ENCODE measurements around the gene ANOS1.

GRCh38 chrX:8591501-8591900, 140.4 kb downstream of the ANOS1 start:
- TF ChIP-seq SIN3A (IDR thresholded peaks at IDR 0.05; ENCODE audit: borderline replicate concordance, low read depth, low read length) (no peak), SMC3 (IDR thresholded peaks at IDR 0.05; ENCODE audit: low read depth, low read length) (no peak), FOXJ3 (CRISPR knock-in tag; IDR thresholded peaks at IDR 0.05) (no peak), CTCF (IDR thresholded peaks at IDR 0.05) (no peak), PBX3 (IDR thresholded peaks at IDR 0.05) (no peak), EP300 (IDR thresholded peaks at IDR 0.05; ENCODE audit: borderline replicate concordance in 1 of 2, low read depth in 1 of 2, low read length in 1 of 2) (no peak), YY1 (IDR thresholded peaks at IDR 0.05; ENCODE audit: low read depth) (no peak), REST (IDR thresholded peaks at IDR 0.05; ENCODE audit: low read depth, low read length) (no peak), TCF12 (IDR thresholded peaks at IDR 0.05) (no peak), POLR2AphosphoS5 (IDR thresholded peaks at IDR 0.05; ENCODE audit: low read depth, low read length) (no peak), FOXM1 (IDR thresholded peaks at IDR 0.05; ENCODE audit: low read depth) (no peak), GATA2 (CRISPR knock-in tag; IDR thresholded peaks at IDR 0.05) (no peak), NFIC (IDR thresholded peaks at IDR 0.05; ENCODE audit: borderline replicate concordance) (no peak)
